Uterus (tissue), 4 donors: ENCODE results near the gene KCTD14. TPM values are rescaled to one million over a fixed set of nuclear protein-coding genes. Genes with fewer than 3 reads are reported as not detected.
"Not testable (repeated sequence)": the region's sequence is repeated elsewhere in the genome, so short reads cannot be mapped to it uniquely, and the experiment has no call there.

Experiments
- DNase-seq, 2 donors: peaks; one replicate each; pipeline ENCODE4 v3.0.0-alpha.2; 2019 to 2020
- H3K27ac ChIP-seq, 2 donors: fragments of 200-600 bp; sonication (generic); 1 replicate in 1 of 2; 2 replicates in 1 of 2; pipeline ENCODE4 v1.5.1; 2016 to 2018
- H3K27me3 ChIP-seq, 2 donors: fragments of 200-600 bp; sonication (generic); one replicate each; pipeline ENCODE4 v1.5.1; 2018 to 2019; ENCODE audit warnings: control low read depth in 1 of 2
- H3K36me3 ChIP-seq, 2 donors: fragments of 200-600 bp; sonication (generic); one replicate each; pipeline ENCODE4 v1.5.1; 2019; ENCODE audit warnings: control low read depth in 1 of 2
- H3K4me1 ChIP-seq, 2 donors: fragments of 200-600 bp; sonication (generic); one replicate each; pipeline ENCODE4 v1.5.1; 2018 to 2019; ENCODE audit warnings: control low read depth in 1 of 2
- H3K4me3 ChIP-seq, 2 donors: fragments of 200-600 bp; sonication (generic); 1 replicate in 1 of 2; 2 replicates in 1 of 2; pipeline ENCODE4 v1.5.1; 2018 to 2019; ENCODE audit warnings: mild to moderate bottlenecking in 1 of 2
- H3K9me3 ChIP-seq, 2 donors: fragments of 200-600 bp; sonication (generic); one replicate each; pipeline ENCODE4 v1.5.1; 2019; ENCODE audit warnings: control low read depth in 1 of 2
- POLR2A ChIP-seq, 2 donors: fragments of 450-650 bp; IDR thresholded peaks; one replicate each; pipeline ENCODE4 v1.6.1; 2016; ENCODE audit warnings: antibody characterized with exemption in 2 of 2, mild to moderate bottlenecking in 1 of 2, moderate library complexity in 1 of 2
- intact Hi-C: fragments of 100-400 bp; cut with DNase I; formaldehyde crosslinking; loops from one replicate; pipeline ENCODE4 v1.15.1; 2023; ENCODE audit warnings: low total_unique reads
- total RNA-seq, 4 donors: library from RNA; depleted of rRNA in 3 of 4; stranded (reverse); fragments of >200 nt in 3 of 4; gene quantifications; one replicate each; pipeline versions ENCODE4 v1.1.0 to v1.2.4, GENCODE V29; 2014 to 2023
- TF ChIP-seq, protein P1 (sequence below), 4 experiments: fragments of 200-600 bp in 2 of 4; fragments of 450-650 bp in 2 of 4; sonication (generic) in 2 of 4; IDR thresholded peaks; one replicate each; pipeline ENCODE4 v1.5.1; 2016 to 2019; ENCODE audit warnings: antibody characterized with exemption in 4 of 4, mild to moderate bottlenecking in 2 of 4, moderate library complexity in 1 of 4
- donor health status: DM: yes; HTN: yes; CAD: no.

Gene KCTD14
- total RNA-seq, 4 donors from 2014 or later: 4.1 to 10.6 (median 8.2) TPM

DNA sequence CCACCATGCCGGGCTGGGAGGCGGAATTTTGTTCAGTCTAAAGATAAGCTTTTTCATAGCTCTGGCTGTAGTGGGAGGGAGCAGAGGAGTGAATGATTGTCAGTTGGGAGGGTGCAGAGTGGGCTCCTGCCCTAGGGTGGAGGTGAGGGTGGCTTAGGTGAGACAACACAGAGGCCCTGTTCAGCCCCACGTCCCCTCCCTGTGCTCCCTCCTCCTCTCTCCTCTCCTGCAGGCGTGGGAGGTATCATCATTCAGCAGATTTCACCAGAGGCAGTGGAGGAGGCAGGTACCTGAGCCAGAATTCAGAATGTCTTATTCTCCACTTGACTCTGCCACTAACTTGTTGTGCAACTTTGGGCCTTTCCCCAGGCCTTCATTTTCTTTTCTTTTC lies 38.8 kb upstream of the KCTD14 start:
- peaks cover 0 to 6% of the 10 kb centered on the region in 2 donors for H3K4me1 ChIP-seq
- intact Hi-C loops: no loop called here
- DNase-seq: peak; percentile 74 to 76
- H3K9me3 ChIP-seq: no peaks in the 10 kb centered on the region
- no peaks in the 10 kb centered on the region for H3K27me3 ChIP-seq
- H3K4me3 ChIP-seq: no peak overlapping the region
- H3K27ac ChIP-seq: peak overlapping the region in 1 of 2 donors; percentile 68
- no peak for TF ChIP-seq POLR2A (IDR thresholded peaks at IDR 0.05)
- TF ChIP-seq, protein P1, sequence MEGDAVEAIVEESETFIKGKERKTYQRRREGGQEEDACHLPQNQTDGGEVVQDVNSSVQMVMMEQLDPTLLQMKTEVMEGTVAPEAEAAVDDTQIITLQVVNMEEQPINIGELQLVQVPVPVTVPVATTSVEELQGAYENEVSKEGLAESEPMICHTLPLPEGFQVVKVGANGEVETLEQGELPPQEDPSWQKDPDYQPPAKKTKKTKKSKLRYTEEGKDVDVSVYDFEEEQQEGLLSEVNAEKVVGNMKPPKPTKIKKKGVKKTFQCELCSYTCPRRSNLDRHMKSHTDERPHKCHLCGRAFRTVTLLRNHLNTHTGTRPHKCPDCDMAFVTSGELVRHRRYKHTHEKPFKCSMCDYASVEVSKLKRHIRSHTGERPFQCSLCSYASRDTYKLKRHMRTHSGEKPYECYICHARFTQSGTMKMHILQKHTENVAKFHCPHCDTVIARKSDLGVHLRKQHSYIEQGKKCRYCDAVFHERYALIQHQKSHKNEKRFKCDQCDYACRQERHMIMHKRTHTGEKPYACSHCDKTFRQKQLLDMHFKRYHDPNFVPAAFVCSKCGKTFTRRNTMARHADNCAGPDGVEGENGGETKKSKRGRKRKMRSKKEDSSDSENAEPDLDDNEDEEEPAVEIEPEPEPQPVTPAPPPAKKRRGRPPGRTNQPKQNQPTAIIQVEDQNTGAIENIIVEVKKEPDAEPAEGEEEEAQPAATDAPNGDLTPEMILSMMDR (IDR thresholded peaks at IDR 0.05): no peak
- no peaks in the 10 kb centered on the region for H3K36me3 ChIP-seq

DNA sequence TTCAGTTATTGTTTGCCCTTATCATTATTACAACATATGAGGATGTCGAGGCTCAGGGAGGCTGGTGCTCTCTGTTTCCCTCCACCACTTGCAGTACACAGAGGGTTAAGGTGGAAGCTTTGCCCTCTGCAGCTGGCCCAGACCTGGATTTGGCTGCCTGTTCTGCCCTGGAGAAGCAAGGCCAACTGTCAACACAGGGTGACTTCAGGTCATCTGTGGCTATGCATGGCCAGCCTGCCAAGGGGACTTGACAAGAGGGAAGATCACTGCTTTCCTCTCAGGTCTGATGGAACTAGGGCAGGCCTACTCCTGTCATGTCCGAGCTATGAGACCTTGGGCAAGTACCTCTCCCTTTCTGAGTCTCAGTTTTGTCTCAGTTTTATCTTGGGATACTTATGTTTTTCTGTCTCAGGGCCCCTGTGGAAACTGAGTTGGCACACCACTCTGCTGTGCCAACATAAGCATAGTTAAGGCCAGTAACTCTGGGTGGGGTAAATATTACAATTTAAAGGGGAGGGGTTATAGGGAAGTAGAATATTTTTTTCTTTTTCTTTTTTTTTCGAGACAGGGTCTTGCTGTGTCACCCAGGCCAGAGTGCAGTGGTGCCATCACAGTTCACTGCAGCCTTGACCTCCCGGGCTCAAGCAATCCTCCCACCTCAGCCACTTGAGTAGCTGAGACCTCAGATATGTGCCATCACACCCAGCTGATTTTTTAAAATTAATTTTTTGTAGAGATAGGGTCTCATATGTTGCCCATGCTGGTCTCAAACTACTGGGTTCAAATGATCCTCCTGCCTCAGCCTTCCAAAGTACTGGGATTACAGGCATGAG lies 38.2 kb upstream of the KCTD14 start:
- no peaks in the 10 kb centered on the region for H3K36me3 ChIP-seq
- H3K27me3 ChIP-seq: no peaks in the 10 kb centered on the region
- no peaks in the 10 kb centered on the region for H3K9me3 ChIP-seq
- H3K27ac ChIP-seq: peak overlapping the region in 1 of 2 donors; percentile 68
- intact Hi-C loops: no loop called here
- TF ChIP-seq, protein P1 (IDR thresholded peaks at IDR 0.05): no peak
- TF ChIP-seq POLR2A (IDR thresholded peaks at IDR 0.05): no peak
- H3K4me1 ChIP-seq: peaks cover 0 to 6% of the 10 kb centered on the region in 2 donors
- no peak overlapping the region for H3K4me3 ChIP-seq
- no peak for DNase-seq

DNA sequence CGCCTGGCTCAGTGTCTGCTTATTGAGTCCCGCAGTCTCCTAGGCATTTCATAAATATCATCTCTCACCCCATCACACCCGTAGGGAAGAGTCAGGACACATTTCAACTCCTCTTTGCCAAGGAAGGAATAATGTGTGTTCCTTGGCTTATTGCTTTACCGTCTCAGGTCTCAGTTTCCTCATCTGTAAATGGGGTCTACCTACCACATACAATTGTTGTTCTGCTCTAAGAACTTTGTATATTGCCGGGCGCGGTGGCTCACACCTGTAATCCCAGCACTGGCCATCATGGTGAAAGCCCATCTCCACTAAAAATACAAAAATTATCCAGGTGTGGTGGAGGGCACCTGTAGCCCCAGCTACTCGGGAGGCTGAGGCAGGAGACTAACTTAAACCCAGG lies 37.5 kb upstream of the KCTD14 start:
- Histone ChIP-seq H3K36me3 (no peaks in the 10 kb centered on the region), H3K27ac (no peak overlapping the region), H3K27me3 (no peaks in the 10 kb centered on the region), H3K4me1 (peaks cover 0 to 6% of the 10 kb centered on the region in 2 donors), H3K4me3 (no peak overlapping the region), H3K9me3 (no peaks in the 10 kb centered on the region)
- DNase-seq: no peak
- intact Hi-C loops: no loop called here
- TF ChIP-seq POLR2A (IDR thresholded peaks at IDR 0.05): no peak
- TF ChIP-seq, protein P1 (IDR thresholded peaks at IDR 0.05): no peak

DNA sequence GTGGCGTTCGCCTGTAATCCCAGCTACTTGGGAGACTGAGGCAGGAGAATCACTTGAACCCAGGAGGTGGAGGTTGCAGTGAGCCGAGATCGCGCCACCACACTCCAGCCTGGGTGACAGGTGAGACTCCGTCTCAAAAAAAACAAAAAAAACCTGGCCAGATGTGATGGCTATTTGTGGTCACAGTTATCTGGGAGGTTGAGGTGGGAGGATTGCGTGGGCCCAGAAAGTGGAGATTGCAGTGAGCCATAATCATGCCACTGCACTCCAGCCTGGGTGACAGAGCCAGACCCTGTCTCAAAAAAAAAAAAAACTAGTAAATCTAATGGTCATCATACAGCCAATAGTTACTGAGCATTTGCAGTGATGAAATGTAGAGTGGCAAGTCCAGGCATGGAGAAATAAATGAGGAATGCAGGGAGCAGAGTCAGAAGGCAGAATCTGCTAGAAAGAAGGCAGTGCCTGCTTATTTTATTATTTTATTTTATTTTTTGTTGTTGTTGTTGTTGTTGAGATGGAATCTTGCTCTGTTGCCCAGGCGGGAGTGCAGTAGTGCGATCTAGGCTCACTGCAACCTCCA lies 36.8 kb upstream of the KCTD14 start:
- H3K27ac ChIP-seq, H3K4me1 ChIP-seq, intact Hi-C loops, H3K9me3 ChIP-seq, DNase-seq, H3K27me3 ChIP-seq, H3K36me3 ChIP-seq, H3K4me3 ChIP-seq: not testable (repeated sequence)

DNA sequence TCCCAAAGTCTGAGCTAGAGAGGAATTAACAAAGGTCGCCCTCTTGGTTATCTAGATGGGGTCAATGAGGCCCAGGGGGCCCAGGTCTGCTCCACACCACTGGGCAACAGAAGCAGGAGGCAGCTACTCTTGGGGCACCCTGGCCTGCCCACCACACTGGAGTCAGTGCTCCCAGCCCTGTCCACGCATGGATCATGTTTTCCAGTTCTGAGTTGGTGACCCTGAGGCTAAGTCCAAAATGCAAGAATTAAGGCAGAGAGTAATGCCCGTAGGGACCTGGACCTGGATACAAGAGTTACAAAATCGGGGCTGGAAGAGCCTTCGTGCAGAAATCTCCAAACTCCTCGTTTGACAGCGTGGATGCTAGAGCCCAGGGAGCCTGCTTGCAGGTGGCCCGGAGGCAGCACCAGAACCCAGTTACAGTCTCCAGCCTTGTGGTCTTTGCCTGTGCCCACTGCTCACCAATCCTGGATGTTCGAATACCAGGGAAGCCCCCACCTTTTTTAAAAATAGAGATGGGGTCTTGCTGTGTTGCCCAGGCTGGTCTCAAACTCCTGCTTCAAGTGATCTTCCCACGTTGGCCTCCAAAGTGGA lies 34.5 kb upstream of the KCTD14 start:
- Histone ChIP-seq H3K27ac (no peak overlapping the region), H3K27me3 (no peaks in the 10 kb centered on the region), H3K4me1 (peaks cover 0 to 6% of the 10 kb centered on the region in 2 donors), H3K36me3 (no peaks in the 10 kb centered on the region), H3K4me3 (no peak overlapping the region), H3K9me3 (no peaks in the 10 kb centered on the region)
- no peak for DNase-seq
- intact Hi-C loops: no loop called here
- TF ChIP-seq, protein P1 (IDR thresholded peaks at IDR 0.05): no peak
- no peak for TF ChIP-seq POLR2A (IDR thresholded peaks at IDR 0.05)
